ENCODE data around the gene NBPF3. TPM values are rescaled to one million over a fixed set of nuclear protein-coding genes. Genes with fewer than 3 reads are reported as not detected.

The NBPF3 gene
- total RNA-seq, 2 experiments from 2014 or later, result 3.3 to 3.6 TPM

DNA sequence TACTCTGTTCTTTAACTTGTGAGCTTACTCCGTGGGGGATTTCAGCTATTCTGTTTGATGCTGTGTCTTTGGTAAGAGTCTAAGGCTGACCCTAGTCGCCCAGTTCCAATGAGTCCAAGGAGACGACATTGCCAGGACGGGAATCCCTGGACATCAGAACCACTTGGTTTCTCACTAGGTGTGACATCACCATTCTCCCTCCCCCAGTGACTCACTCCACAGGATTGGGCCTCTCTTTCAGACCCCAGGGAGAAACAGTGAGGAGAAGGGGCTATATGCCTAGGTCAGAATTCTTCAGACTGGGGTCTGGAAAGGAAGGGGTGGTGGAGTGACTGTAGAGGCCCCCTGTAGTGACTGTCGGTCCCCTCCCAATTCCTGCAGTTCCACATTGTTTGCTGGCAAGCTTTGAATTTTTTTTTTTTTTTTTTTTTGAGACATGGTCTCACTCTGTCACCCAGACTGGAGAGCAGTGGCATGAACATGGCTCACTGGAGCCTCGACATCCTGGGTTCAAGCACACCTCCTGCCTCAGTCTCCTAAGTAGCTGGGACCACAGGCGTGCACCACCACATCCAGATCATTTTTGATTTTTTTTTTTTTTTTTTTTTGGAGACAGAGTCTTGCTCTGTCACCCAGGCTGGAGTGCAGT is 90.6 kb downstream of the NBPF3 start:
- CTCF ChIA-PET, result no interaction called here
- no peaks in the 10 kb centered on the region for H3K4me1 Mint-ChIP-seq (ENCODE audit: low read depth)
- intact Hi-C loops (cut with micrococcal nuclease), result no loop called here
- H3K36me3 Mint-ChIP-seq (ENCODE audit: low read depth), result no peaks in the 10 kb centered on the region
- H3K27ac Mint-ChIP-seq, result no peak overlapping the region
- no peak overlapping the region for H3K4me3 Mint-ChIP-seq
- no peaks in the 10 kb centered on the region for H3K9me3 Mint-ChIP-seq
- no peak for DNase-seq
- H3K27me3 Mint-ChIP-seq (ENCODE audit: low read depth), result peaks cover 2% of the 10 kb centered on the region

DNA sequence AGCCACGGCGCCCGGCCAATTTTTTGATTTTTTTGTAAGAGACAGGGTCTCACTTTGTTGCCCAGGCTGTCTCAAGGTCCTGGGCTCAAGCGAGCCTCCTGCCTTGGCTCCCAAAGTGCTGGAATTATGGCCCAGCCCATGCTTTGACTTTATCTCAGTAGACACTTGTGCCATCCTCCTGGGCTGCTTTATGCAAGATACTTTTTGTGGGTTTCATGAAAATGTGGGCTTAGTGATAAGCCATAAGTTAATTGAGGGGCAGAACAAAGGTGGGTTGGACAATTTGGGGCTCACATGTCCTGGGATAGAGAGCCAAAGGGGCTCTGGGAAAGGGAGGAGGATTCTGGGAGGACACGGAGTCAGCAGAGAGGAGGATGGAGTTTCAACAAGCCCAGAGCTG is 91.3 kb downstream of the NBPF3 start:
- H3K9me3 Mint-ChIP-seq, result no peaks in the 10 kb centered on the region
- no peaks in the 10 kb centered on the region for H3K4me1 Mint-ChIP-seq (ENCODE audit: low read depth)
- intact Hi-C loops (cut with micrococcal nuclease), result no loop called here
- no peak overlapping the region for H3K4me3 Mint-ChIP-seq
- peaks cover 4% of the 10 kb centered on the region for H3K27me3 Mint-ChIP-seq (ENCODE audit: low read depth)
- DNase-seq, result no peak
- H3K27ac Mint-ChIP-seq, result no peak overlapping the region
- CTCF ChIA-PET, result no interaction called here
- H3K36me3 Mint-ChIP-seq (ENCODE audit: low read depth), result no peaks in the 10 kb centered on the region

DNA sequence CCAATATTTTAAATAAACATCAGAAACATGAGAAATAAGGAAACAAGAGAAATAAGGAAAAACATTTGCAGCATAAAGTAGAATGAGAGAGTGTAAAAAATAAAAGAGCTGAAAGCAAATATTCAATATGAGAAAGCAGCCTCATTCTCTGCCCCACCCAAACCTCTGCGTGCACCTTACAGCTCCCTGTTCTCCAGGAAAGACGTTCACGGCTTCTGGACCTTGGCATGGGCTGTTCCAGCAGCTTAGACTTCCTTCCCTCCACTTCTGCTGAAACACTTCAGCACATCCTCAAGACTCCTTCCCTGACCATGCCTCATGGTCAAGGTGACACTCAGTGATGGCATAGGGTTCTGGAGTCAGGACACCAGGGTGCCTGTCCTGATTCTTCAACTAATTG is 92.6 kb downstream of the NBPF3 start:
- Mint-ChIP-seq H3K27ac (no peak overlapping the region), H3K4me1 (ENCODE audit: low read depth) (no peaks in the 10 kb centered on the region), H3K27me3 (ENCODE audit: low read depth) (peaks cover 4% of the 10 kb centered on the region), H3K36me3 (ENCODE audit: low read depth) (no peaks in the 10 kb centered on the region), H3K4me3 (no peak overlapping the region), H3K9me3 (no peaks in the 10 kb centered on the region)
- CTCF ChIA-PET, result interaction anchor here (1.0 kb wide), 1 partner anchor 9 kb away, joined by 3 read pairs; no protein-coding TSS in a partner anchor
- DNase-seq, result no peak
- intact Hi-C loops (cut with micrococcal nuclease), result no loop called here

DNA sequence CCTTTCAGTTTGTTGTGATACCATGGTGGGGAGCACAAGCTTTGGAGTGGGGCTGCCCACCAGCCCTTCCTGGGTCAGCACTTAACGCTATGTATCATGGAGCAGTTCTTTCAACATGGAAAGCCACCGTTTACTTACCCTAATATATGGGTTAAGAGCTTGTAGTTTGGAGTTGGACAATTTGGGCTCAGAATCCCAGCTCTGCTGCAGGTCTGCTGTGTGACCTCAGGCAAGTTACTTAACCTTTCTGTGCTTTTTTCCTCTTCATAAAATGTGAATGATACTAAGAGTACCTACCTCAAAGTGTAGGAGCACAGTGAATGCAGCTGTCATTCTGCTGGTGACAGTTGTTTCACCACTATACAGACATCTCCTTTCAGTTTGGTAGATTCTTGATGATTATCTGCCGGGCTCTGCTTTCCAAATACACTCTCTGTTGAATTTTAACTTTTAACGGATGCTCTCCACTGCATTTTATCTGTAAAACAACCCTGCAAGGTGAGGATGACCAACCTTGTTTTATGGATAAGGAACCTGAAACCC is 93.1 kb downstream of the NBPF3 start:
- Mint-ChIP-seq H3K9me3 (no peaks in the 10 kb centered on the region), H3K36me3 (ENCODE audit: low read depth) (no peaks in the 10 kb centered on the region), H3K27me3 (ENCODE audit: low read depth) (peaks cover 7% of the 10 kb centered on the region), H3K4me1 (ENCODE audit: low read depth) (no peaks in the 10 kb centered on the region), H3K27ac (no peak overlapping the region), H3K4me3 (no peak overlapping the region)
- no peak for DNase-seq
- CTCF ChIA-PET, result interaction anchor here (1.0 kb wide), 2 partner anchors 8 to 9 kb away, joined by 3 to 5 read pairs; no protein-coding TSS in a partner anchor
- intact Hi-C loops (cut with micrococcal nuclease), result no loop called here

DNA sequence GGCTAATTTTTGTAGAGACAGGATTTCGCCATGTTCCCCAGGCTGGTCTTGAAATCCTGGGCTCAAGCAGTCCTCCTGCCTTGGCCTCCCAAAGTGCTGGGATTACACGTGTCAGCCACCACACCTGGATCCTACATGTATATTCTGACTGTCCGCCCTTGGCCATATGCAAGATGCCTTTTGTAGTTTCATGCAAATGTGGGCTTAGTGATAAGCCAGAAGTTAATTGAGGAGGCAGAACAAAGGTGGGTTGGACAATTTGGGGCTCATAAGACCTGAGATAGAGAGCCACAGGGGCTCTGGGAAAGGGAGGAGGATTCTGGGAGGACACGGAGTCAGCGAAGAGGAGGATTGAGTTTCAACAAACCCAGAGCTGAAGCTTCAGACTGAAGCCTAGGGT is 94.2 kb downstream of the NBPF3 start:
- CTCF ChIA-PET, result interaction anchor here (4.2 kb wide), 1 partner anchor 27 kb away, joined by 21 read pairs; the partner anchor contains the start of gene ALPL
- no peak overlapping the region for H3K4me3 Mint-ChIP-seq

More for the DNA sequence above, 94.2 kb downstream of the NBPF3 start:
- intact Hi-C loops (cut with micrococcal nuclease), result no loop called here
- no peak for DNase-seq
- H3K36me3 Mint-ChIP-seq (ENCODE audit: low read depth), result no peaks in the 10 kb centered on the region
- H3K4me1 Mint-ChIP-seq (ENCODE audit: low read depth), result no peaks in the 10 kb centered on the region
- peaks cover 17% of the 10 kb centered on the region for H3K27me3 Mint-ChIP-seq (ENCODE audit: low read depth)
- no peaks in the 10 kb centered on the region for H3K9me3 Mint-ChIP-seq
- H3K27ac Mint-ChIP-seq, result no peak overlapping the region

Other genes with a start within 250 kb of the NBPF3 start
- 100 to 1,000 TPM; 160 to 166 TPM for gene ECE1, start 149.7 kb upstream of the NBPF3 start, total RNA-seq
- gene ALPL, start 69.3 kb downstream of the NBPF3 start, total RNA-seq, result not detected
- gene RAP1GAP, start 229.2 kb downstream of the NBPF3 start, total RNA-seq, result under 1 TPM; 0.15 to 0.41 TPM

Data from activated naive CD4-positive, alpha-beta T cell treated with anti-CD3 and anti-CD28 coated beads for 36 hours (primary cell).